ENCODE measurements around the gene MARVELD3. TPM values are rescaled to one million over a fixed set of nuclear protein-coding genes. Genes with fewer than 3 reads are reported as not detected.

Gene MARVELD3
- total and polyA plus RNA-seq, 10 donors: 0.02 to 0.76 (median 0.10) TPM; not detected in 4

- intact Hi-C loops (cut with DNase I; ENCODE audit: low total_unique reads): no loop called here
- H3K4me1 ChIP-seq: no peaks in the 10 kb centered on the region
- no peaks in the 10 kb centered on the region for H3K27me3 ChIP-seq (replicated peaks in 1 of 7)
- H3K4me3 ChIP-seq: no peak overlapping the region
- H3K27ac ChIP-seq: no peak overlapping the region
- TF ChIP-seq POLR2AphosphoS5 (IDR thresholded peaks at IDR 0.05): no peak
- no peak for TF ChIP-seq CTCF (IDR thresholded peaks at IDR 0.05 in 8 of 11, conservative IDR thresholded peaks at IDR 0.05 in 3 of 11)
- no peak for TF ChIP-seq POLR2A (IDR thresholded peaks at IDR 0.05)
- WGBS, 5 donors: 83 to 89% (median 87%) methylated on average over 4 of the region's 4 CpGs
- H3K9me3 ChIP-seq: no peaks in the 10 kb centered on the region
- H3K36me3 ChIP-seq: peaks cover 0 to 100% (median 60%) of the 10 kb centered on the region in 6 donors
- no peak for DNase-seq
Measured at GRCh38 chr16:71666928-71667707, 41.1 kb downstream of the MARVELD3 start.

GRCh38 chr16:71669926-71670536 lies 44.0 kb downstream of the MARVELD3 start:
- Histone ChIP-seq H3K9me3 (no peaks in the 10 kb centered on the region), H3K27ac (no peak overlapping the region), H3K27me3 (replicated peaks in 1 of 7) (no peaks in the 10 kb centered on the region), H3K36me3 (peaks cover 0 to 98% (median 56%) of the 10 kb centered on the region in 6 donors), H3K4me3 (no peak overlapping the region), H3K4me1 (no peaks in the 10 kb centered on the region)
- DNase-seq: no peak
- 92 to 95% (median 93%) methylated on average over 6 of the region's 6 CpGs for WGBS, 5 donors
- no peak for TF ChIP-seq CTCF (IDR thresholded peaks at IDR 0.05 in 8 of 11, conservative IDR thresholded peaks at IDR 0.05 in 3 of 11)
- TF ChIP-seq POLR2A (IDR thresholded peaks at IDR 0.05): no peak
- no peak for TF ChIP-seq POLR2AphosphoS5 (IDR thresholded peaks at IDR 0.05)
- intact Hi-C loops (cut with DNase I; ENCODE audit: low total_unique reads): no loop called here

GRCh38 chr16:71670537-71670936 lies 44.6 kb downstream of the MARVELD3 start:
- H3K9me3 ChIP-seq: no peaks in the 10 kb centered on the region
- no peak overlapping the region for H3K27ac ChIP-seq
- no peak for DNase-seq
- peaks cover 0 to 98% (median 56%) of the 10 kb centered on the region in 6 donors for H3K36me3 ChIP-seq
- TF ChIP-seq CTCF (IDR thresholded peaks at IDR 0.05 in 8 of 11, conservative IDR thresholded peaks at IDR 0.05 in 3 of 11): no peak
- no peak for TF ChIP-seq POLR2AphosphoS5 (IDR thresholded peaks at IDR 0.05)
- TF ChIP-seq POLR2A (IDR thresholded peaks at IDR 0.05): no peak
- intact Hi-C loops (cut with DNase I; ENCODE audit: low total_unique reads): no loop called here
- WGBS, 5 donors: 73 to 82% (median 79%) methylated on average over 4 of the region's 4 CpGs
- no peaks in the 10 kb centered on the region for H3K4me1 ChIP-seq
- H3K4me3 ChIP-seq: no peak overlapping the region
- no peaks in the 10 kb centered on the region for H3K27me3 ChIP-seq (replicated peaks in 1 of 7)

- Histone ChIP-seq H3K4me1 (no peaks in the 10 kb centered on the region), H3K9me3 (no peaks in the 10 kb centered on the region), H3K4me3 (no peak overlapping the region), H3K36me3 (peaks cover 0 to 98% (median 56%) of the 10 kb centered on the region in 6 donors), H3K27me3 (replicated peaks in 1 of 7) (no peaks in the 10 kb centered on the region), H3K27ac (no peak overlapping the region)
- intact Hi-C loops (cut with DNase I; ENCODE audit: low total_unique reads): no loop called here
- TF ChIP-seq CTCF (IDR thresholded peaks at IDR 0.05 in 8 of 11, conservative IDR thresholded peaks at IDR 0.05 in 3 of 11) (no peak), POLR2A (IDR thresholded peaks at IDR 0.05) (no peak), POLR2AphosphoS5 (IDR thresholded peaks at IDR 0.05) (no peak)
- no peak for DNase-seq
- WGBS, 5 donors: 92 to 100% (median 95%) methylated on average over 3 of the region's 3 CpGs
Measured at GRCh38 chr16:71671165-71671564, 45.2 kb downstream of the MARVELD3 start.
